ENCODE measurements around the gene FGFR2.

Gene FGFR2

GRCh38 chr10:121574519-121575166, 23.6 kb downstream of the FGFR2 start:
- H3K36me3 ChIP-seq (replicated peaks) = no peaks in the 10 kb centered on the region
- in situ Hi-C loops (cut with HindIII; ENCODE audit: low pct_ligation_motif_present, low sequenced_read_pairs) = no loop called here
- TF ChIP-seq CTCF (IDR thresholded peaks at IDR 0.05; ENCODE audit: low read depth, low read length, missing control alignments) = no peak
- H3K4me3 ChIP-seq (ENCODE audit: low read depth, low read length) = no peak overlapping the region
- no peaks in the 10 kb centered on the region for H3K27me3 ChIP-seq (replicated peaks)
- DNase-seq = no peak
- H3K27ac ChIP-seq = no peak overlapping the region

DNA sequence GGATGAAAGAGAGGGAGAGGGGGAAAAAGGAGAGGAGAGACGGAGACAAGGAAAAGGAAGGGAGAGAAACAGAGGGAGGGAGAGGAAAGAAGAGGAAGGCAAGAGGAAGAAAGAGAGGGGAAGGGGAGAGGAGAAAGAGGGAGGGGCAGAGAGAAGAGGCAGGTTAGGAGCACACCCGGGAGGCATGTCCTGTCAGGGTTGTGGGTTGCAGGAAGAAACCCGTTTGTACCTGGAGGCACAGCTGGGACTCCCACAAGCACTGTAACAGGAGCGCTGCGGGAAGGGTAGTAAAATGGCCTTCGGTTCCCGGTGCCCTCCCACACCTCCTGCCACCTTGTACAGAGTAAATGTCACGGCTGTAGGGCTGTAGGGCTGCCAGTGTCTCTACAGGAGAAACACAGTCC, 24.7 kb downstream of the FGFR2 start:
- no peak for TF ChIP-seq CTCF (IDR thresholded peaks at IDR 0.05; ENCODE audit: low read depth, low read length, missing control alignments)
- no peak for DNase-seq
- Histone ChIP-seq H3K36me3 (replicated peaks) (no peaks in the 10 kb centered on the region), H3K4me3 (ENCODE audit: low read depth, low read length) (no peak overlapping the region), H3K27me3 (replicated peaks) (no peaks in the 10 kb centered on the region), H3K27ac (no peak overlapping the region)
- in situ Hi-C loops (cut with HindIII; ENCODE audit: low pct_ligation_motif_present, low sequenced_read_pairs) = no loop called here

GRCh38 chr10:121572859-121573537, 25.2 kb downstream of the FGFR2 start:
- Histone ChIP-seq H3K27ac (no peak overlapping the region), H3K4me3 (ENCODE audit: low read depth, low read length) (no peak overlapping the region), H3K36me3 (replicated peaks) (no peaks in the 10 kb centered on the region), H3K27me3 (replicated peaks) (no peaks in the 10 kb centered on the region)
- in situ Hi-C loops (cut with HindIII; ENCODE audit: low pct_ligation_motif_present, low sequenced_read_pairs) = no loop called here
- TF ChIP-seq CTCF (IDR thresholded peaks at IDR 0.05; ENCODE audit: low read depth, low read length, missing control alignments) = no peak
- DNase-seq = no peak

- H3K4me3 ChIP-seq (ENCODE audit: low read depth, low read length) = no peak overlapping the region
- no peak for TF ChIP-seq CTCF (IDR thresholded peaks at IDR 0.05; ENCODE audit: low read depth, low read length, missing control alignments)
- H3K27me3 ChIP-seq (replicated peaks) = no peaks in the 10 kb centered on the region
- H3K27ac ChIP-seq = no peak overlapping the region
- no peak for DNase-seq
- no peaks in the 10 kb centered on the region for H3K36me3 ChIP-seq (replicated peaks)
- in situ Hi-C loops (cut with HindIII; ENCODE audit: low pct_ligation_motif_present, low sequenced_read_pairs) = no loop called here
These were observed 27.9 kb downstream of the FGFR2 start for GRCh38 chr10:121570315-121570714.

DNA sequence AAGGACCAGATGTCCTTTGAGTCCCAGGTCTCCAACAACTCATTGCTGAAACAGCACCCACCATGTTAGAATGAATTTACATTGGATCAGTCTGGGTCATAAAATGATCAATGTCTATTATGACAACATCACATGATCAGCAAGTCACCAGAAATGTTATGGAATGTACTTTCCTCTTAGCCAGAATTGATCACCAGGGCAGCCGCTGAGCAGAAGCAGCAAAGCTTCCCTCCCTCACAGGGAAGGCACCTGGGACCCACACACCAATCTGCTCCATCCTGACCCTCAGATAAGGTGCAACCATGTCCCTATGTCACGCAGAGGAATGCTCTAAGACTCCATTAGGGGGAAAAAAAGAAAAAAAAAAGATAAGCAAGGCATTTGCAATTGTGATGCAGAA, 30.0 kb downstream of the FGFR2 start:
- H3K27me3 ChIP-seq (replicated peaks) = no peaks in the 10 kb centered on the region
- in situ Hi-C loops (cut with HindIII; ENCODE audit: low pct_ligation_motif_present, low sequenced_read_pairs) = no loop called here
- no peak overlapping the region for H3K27ac ChIP-seq
- H3K4me3 ChIP-seq (ENCODE audit: low read depth, low read length) = no peak overlapping the region
- DNase-seq = no peak
- TF ChIP-seq CTCF (IDR thresholded peaks at IDR 0.05; ENCODE audit: low read depth, low read length, missing control alignments) = no peak
- H3K36me3 ChIP-seq (replicated peaks) = no peaks in the 10 kb centered on the region
